Stimulated activated CD4-positive, alpha-beta T cell treated with anti-CD3 and anti-CD28 coated beads, TNF-alpha, amount 100 ng/mL, for 1 hour (primary cell): ENCODE results near the gene ANK3.

Experiments
- DNase-seq, 3 donors: peaks; one replicate each; pipeline ENCODE4 v3.0.0-alpha.2; 2020; ENCODE audit warnings: low read depth in 3 of 3, low spot score in 1 of 3

ANK3 gene

DNA sequence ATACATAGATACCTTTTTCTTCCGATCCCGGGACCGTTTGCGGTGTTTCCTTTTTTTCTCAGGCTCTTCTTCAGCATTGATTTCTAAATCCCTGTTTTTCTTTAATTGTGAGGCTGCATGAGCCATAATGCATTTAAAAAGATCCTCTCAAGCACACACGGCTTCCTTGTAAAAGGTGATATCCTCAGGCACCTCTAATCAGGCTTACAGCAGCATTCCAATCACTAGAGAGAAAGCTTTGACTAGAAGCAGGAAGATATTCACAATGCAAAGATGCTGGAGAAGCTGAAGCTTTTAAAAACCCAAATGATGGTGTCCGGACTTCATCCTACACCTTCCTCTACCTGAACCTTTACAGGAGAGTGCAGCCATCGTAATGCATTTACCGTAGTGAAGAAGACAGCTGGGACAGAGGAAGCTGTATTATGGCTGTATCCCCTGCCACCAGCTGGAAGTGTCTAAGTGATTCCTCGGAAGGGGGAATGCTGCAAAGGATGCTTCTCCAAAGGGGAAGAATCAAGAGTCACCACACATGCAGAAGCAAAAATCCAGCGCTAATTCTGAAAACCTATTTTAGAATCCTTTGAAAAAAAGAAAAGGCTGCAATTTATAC, at the start of gene ANK3:
Gene ANK3 (minus strand): TSS at position 463 of the 613 bp plus-strand sequence. CDS start 337 bp downstream, at position 126.
- DNase-seq = no peak

- DNase-seq = no peak
Observed at GRCh38 chr10:60434418-60435046, 44.9 kb upstream of the ANK3 start.

GRCh38 chr10:60433684-60434083, 44.0 kb upstream of the ANK3 start:
- no peak for DNase-seq

DNA sequence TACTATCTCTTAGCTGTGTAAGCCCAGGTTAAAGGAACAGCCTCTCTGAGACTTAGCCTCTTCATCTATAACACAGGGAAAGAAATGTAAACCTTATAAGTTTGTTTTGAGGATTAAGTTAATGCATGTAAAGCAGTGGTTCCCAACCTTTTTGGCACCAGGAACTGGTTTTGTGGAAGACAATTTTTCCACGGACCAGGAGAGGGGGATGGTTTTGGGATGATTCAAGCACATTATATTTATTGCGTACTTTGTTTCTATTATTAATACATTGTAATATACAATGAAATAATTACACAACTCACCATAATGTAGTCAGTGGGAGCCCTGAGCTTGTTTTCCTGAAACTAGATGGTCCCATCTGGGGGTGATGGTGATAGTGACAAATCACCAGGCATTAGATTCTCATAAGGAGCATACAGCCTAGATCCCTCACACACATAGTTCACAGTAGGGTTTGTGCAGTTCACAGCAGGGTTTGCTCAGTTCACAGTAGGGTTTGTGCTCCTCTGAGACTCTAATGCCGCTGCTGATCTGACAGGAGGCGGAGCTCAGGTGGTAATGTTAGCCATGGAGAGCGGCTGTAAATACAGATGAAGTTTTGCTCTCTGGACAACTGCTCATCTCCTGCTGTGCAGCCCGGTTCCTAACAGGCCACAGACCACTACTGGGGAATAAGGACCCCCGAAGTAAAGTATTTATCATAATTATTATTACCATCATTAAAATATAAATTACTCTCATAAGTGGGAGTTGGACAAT, 41.3 kb upstream of the ANK3 start:
- DNase-seq = no peak

GRCh38 chr10:60430017-60430416, 40.3 kb upstream of the ANK3 start:
- DNase-seq = no peak

DNA sequence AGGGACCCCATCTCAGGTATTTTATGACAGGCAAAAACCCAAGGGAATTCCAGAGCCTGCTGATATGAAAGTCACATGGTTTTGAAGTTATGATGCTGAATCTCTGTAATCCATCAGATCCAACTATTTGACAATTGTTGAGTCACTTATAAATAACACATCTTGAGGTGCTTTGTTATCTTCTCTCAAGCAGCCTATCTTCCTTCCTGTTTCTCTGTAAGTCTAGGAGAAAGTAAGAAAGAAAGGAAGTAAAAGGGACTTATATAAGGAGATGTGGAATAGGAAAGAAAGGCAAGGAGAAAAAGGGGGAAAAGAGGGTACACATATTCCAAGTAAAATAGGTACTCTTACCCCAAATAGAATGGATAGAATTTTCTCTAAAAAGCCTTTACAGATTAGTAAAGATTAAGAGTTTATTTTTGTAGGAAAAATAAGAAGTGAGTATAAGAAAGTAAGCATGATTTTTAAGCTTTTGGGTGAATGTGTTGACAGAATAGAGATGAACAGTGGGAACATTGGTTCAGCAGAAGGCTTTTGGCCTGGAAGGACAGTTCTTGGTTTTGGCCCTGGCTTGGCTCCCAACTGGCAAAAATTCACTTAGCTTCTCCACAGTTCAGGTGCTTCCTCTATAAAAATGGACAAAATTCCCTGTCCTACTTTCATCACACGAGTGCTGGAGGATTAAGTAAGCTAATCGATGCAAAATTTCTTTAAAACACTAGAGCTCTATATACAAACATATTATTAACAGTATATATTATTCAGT, 39.6 kb upstream of the ANK3 start:
- no peak for DNase-seq

GRCh38 chr10:60428387-60428737, 38.7 kb upstream of the ANK3 start:
- DNase-seq = no peak

- DNase-seq = no peak
Observed at GRCh38 chr10:60427709-60428386, 38.2 kb upstream of the ANK3 start.

GRCh38 chr10:60427148-60427547, 37.5 kb upstream of the ANK3 start:
- DNase-seq = no peak

GRCh38 chr10:60426425-60426824, 36.8 kb upstream of the ANK3 start:
- DNase-seq = no peak

- DNase-seq = no peak
Observed at GRCh38 chr10:60425392-60426110, 35.9 kb upstream of the ANK3 start.

DNA sequence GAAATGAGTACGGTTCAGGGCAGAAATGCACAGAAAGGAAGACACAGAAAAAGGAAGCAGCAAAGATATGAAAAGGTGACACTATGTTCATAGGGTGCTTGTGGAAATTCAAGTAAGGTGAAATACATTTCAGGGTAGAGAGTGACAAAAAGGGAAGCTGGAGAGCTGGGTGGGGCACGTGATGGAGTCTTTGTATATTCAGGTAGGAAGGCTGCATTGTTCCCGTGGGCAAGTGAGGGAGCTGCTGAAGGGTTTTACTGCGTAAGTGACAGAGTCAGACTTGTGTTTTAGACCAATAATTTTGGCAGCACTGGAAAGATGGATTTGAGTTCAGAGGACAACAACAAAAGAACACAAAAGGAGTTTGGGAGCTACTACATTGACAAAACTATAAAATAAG, 35.3 kb upstream of the ANK3 start:
- DNase-seq = no peak

- no peak for DNase-seq
Observed at GRCh38 chr10:60423920-60424319, 34.2 kb upstream of the ANK3 start.

GRCh38 chr10:60422809-60423208, 33.1 kb upstream of the ANK3 start:
- no peak for DNase-seq

- DNase-seq = no peak
Observed at GRCh38 chr10:60420991-60421894, 31.6 kb upstream of the ANK3 start.

GRCh38 chr10:60419249-60419648, 29.6 kb upstream of the ANK3 start:
- DNase-seq = no peak

- DNase-seq = no peak
Observed at GRCh38 chr10:60417901-60418300, 28.2 kb upstream of the ANK3 start.

- no peak for DNase-seq
Observed at GRCh38 chr10:60417024-60417423, 27.3 kb upstream of the ANK3 start.

DNA sequence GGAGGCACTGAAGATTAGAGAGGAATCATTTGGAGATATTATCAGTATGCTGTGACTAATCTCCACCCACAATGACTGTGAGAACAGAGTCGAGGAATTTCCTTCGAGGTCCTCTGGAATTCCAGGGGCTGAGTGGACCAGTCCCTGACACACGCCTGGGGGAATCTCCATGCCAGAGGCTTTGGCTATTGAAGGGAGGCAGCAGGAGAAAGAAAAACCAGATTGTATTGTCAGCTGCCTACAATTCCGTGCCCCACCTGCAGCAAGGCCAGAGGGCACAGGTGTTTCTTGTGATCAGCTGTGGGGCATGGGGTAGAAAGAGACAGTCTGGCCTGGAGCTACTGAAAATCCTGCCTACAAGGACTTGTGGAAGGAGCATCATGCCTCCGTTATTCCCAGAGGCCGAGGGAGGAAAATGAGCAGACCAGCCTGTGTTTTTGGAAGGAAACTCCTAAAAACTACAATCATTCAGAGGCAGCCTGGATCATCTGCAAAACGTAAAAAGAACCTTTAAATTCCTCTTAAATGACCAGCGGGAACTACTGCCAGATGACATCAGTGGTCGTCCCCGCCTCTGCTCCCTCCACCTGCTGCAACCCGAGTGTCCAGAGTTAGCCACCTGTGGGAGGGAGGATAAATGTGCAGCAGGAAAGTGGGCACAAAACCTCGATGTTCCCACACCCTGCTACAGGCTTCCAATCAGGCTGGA, 25.4 kb upstream of the ANK3 start:
- DNase-seq = no peak
